ENCODE measurements around the gene SCNN1B.

GRCh38 chr16:23410176-23410575 is 108.1 kb downstream of the SCNN1B start:
- TF ChIP-seq CTCF (IDR thresholded peaks at IDR 0.05; ENCODE audit: insufficient read depth, low read length) (no peak), POLR2AphosphoS5 (IDR thresholded peaks at IDR 0.05; ENCODE audit: low read depth) (no peak), REST (IDR thresholded peaks at IDR 0.05; ENCODE audit: insufficient replicate concordance, low read depth) (no peak), SPI1 (IDR thresholded peaks at IDR 0.05; ENCODE audit: borderline replicate concordance, low read depth) (no peak)
